NOMO-1 treated with dmso at 0.1 percent for 144 hours (cell line): Measurements from ENCODE around the gene CYLD.

ENCODE experiments used
- DNase-seq: peaks from one replicate; lab custom pipeline; 2025; ENCODE audit not compliant: unreplicated experiment; lab: John Stamatoyannopoulos, UW

Gene CYLD

DNA sequence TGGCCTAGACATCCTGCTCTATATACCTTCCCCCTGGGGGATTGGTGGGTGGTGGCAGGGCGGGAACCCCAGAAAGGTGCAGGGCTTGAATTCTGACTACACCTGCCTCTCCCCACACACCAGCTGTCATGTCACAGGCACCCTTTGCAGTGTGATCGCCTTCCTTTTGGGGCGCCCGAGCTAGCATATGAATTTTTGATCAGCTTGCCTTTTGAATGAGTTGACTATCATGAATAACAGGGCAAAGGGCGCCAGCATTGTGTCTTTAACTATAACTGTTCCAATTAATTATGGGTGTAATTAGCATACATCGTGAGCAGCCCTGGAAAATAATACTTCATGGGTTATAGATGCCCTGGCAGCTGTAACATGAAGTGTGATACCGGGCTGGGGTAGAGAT is 72.7 kb downstream of the CYLD start:
- DNase-seq = no peak

GRCh38 chr16:50815382-50815781 is 73.5 kb downstream of the CYLD start:
- no peak for DNase-seq

DNA sequence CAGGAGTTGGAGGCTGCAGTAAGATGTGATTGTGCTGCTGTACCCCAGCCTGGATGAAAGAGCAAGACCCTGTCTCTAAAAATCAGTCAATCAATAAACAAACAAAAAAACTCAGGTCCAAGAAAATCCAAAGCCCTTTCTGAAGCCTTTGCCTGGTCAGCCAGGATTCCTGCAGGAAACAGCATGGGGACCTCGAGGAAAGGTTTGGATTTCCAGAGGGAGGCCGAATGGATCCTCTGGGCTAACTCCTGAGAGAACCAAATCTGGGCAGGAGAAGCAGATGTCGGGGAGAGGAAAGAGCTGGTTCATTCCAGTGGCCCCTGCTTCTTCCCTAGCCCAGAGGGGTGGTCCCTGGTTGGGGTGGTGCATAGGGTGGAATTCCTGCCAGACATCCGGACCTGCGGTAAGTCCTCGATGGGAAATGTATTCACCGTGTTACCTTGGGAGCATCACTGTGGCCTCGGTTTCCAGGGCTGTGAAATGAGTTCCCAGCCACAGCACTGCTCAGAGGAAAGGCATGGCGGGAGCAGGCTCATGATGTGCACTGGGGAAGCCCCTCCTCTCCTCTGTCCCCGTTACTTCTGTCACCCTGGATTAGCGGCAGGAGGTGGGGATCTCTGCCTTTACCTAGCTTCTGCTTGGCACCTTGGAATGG is 75.1 kb downstream of the CYLD start:
- no peak for DNase-seq

DNA sequence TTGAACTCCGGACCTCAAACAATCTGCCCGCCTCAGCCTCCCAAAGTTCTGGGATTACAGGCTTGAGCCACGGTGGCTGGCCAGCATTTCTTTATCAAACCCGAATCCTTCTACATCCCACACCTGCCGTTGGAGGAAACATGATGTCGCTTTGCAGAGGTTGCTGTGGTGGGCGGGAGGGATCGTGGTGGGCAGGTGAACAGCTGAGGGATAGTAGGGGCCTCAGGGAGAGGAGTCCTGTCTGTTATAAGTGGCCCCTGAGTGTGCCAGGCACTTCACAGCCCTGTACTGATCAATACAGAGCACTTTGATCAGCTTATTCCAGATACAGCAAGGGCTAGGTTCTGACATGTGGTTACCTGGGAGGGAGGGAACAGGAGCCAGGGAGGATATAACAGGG is 76.5 kb downstream of the CYLD start:
- no peak for DNase-seq

DNA sequence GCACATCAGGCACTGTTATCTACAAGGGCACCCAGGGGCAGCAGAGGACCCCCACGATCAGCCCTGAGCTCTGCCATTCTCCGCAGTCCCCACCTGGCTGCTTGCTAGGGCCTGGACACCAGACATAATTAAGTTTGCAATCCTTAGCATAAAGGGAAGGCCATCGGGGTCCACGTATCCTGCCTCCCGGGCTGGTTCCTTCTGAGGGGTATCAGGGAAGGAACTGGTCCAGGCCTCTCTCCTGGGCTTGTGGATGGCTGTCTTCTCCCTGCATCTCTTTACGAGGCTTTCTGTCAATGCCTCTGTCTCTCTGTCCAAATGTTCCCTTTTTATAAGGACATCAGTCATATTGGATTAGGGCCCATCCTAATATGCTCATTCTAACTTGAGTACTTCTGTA is 77.8 kb downstream of the CYLD start:
- no peak for DNase-seq

DNA sequence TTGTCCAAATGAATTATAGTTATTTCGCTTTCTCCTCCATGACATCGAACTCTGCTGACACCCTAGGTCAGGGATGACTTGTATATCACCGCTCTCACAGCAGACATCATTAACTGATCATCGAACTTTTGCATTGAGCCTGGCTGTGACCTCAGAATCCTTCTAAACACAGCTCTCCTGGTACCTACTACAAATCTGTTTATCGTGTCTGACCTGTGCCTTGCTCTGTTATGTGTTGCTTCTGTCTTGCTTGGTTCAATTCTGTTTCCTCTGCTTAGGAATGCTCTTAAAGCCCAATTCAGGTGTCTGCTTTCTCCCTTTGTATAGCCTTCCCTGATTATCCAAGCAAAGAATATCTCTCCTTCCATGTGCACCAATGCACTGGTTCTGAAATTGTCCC is 78.3 kb downstream of the CYLD start:
- DNase-seq = no peak

- DNase-seq = no peak
Measured at GRCh38 chr16:50821586-50821985, 79.7 kb downstream of the CYLD start.

DNA sequence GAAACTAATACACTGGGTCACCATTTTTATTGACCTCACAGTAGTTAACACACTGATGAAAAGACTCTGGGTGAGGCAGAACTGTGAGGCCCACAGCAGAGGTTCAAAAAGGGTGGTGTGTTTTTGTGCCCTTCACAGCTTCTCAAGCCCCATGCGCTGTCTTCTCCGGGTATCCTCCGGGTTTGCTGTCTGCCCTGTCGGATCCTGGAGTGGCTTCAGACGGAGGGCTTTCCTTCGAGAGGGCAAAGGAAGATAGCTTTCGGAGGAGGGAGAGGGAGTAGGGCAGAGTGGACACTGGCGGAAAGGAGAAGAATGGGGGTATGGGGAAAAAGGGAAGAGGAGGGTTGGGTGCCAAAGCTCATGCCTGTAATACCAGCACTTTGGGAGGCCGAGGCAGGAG is 80.8 kb downstream of the CYLD start:
- no peak for DNase-seq

DNA sequence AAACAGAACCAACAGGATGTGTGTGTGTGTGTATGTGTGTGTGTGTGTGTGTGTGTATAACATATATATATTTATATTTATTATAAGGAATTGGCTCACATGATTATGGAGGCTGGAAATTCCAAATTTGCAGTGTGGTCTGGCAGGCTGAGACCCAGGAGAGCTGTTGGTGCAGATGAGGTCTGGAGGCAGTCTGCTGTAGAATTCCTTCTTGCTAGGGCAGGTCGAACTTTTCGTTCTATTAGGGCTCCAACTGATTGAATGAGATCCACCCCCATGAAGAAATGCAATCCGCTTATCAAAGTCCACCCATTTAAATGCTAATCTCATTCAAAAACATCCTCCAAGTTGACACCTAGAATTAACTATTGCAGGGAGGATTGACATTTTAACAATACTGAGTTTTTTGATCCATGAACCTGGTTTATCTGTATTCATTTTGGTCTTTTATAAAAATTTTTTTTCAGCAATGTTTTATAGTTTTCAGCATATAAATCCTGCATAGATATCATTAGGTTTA is 85.0 kb downstream of the CYLD start:
- DNase-seq = no peak

GRCh38 chr16:50828164-50828702 is 86.3 kb downstream of the CYLD start:
- no peak for DNase-seq

DNA sequence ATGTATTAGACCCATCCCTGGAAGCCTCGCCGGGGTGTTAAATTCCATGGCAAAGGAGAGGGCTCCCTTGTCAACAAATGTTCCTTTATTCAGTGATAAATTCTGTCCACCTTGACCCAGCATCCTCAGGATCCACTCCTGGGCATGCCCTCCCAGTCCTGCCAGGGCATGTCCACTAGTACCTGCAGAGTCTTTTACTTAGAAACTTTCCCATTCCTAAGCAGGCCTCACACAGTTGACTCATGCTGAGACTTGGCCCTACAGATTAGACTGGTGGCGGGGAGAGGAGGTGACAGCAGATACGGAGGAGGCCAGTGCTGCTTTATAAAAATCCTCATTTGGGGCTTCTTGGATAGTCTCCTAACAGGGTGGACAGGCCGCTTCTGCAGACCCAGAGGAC is 88.8 kb downstream of the CYLD start:
- no peak for DNase-seq

DNA sequence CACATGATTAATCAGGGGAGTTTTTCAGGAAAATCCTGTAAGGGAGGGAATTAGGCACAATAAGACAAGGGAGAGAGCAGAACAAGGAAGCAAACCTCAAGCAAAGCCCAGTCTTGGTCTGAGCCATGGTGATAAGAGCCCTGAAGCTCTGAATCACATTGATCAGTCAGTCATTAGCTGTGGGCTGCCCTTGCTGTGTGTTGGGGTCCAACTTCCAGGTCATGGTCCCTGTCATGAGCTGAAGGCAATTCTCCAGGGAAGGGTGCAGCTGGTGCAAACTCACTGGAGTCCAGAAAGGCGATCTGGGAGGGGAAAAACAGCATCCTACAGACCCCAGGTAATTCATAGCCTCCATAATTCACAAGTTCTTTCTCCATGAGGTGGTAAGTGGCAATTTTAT is 89.9 kb downstream of the CYLD start:
- DNase-seq = no peak

GRCh38 chr16:50833929-50834328 is 92.0 kb downstream of the CYLD start:
- no peak for DNase-seq

DNA sequence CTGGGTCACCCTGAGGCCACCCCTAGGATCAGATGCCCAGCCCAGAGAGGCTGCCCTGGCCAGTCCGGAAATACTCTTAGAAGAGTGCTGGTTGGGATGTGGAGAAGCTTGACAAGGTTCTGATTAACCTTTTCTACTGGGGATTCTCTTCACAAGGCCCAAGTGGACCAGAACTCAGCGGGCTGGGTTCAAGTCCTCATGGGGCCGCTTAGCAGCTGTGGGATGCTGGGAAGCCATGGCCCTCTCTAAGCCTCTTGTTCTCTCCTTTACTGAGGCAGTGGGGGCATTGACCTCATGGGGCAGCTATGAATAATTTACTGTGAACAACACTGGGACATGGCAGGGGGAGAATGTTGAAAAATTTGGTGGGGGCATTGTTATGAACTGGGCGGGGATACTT is 92.8 kb downstream of the CYLD start:
- no peak for DNase-seq

DNA sequence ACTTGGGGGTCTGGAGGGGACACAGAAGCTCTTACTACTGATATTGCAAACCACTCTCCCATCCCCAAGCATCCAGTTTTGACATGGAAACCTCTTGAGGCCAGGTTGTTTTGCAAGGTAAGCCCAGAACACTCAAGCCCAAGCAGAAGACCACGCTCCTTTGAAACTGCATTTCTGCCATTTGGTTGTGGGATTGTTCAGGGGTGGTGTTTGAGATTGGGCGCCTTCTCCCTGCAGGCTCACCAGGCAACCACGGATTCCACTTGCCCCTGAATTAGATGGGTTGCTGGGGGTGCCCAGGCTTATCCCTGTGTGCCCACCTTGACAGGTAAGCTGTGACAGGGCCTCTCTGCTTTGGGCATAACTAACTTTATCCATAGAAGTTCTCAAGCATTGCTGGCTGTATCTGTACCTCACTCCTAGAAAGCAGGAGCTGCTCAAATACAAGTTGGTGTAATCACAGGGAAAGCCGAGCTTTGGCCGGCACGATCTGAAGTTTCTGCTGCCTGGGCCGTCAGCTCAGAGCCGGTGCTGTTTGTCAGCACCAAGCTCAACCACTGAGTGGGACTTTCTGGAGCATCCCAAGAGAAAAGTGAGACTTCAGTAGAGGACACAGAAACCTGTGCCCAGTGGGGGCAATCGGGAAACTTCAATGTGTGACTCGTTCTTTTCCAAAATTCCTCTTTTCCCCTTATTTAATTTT is 93.6 kb downstream of the CYLD start:
- DNase-seq = no peak

GRCh38 chr16:50836121-50836621 is 94.3 kb downstream of the CYLD start:
- no peak for DNase-seq

DNA sequence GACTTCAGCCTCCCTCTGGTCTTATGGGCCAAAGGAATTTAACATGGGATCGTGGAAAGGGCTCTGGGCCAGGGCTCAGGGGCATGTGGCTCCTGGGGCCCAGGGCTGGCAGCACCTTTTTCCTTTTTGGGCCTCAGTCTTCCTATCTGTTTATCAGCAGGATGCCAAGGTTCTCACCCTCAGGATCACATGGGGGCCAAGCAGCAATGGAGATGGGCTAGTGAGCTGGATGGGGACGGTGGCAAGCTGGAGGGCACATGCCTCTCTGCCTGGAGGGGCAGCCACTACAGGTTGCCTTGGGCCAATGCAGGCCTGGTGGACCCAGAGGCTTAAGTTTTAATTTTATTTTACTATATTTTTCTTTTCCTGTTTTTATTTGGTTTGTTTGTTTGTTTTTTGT is 95.4 kb downstream of the CYLD start:
- DNase-seq = no peak

DNA sequence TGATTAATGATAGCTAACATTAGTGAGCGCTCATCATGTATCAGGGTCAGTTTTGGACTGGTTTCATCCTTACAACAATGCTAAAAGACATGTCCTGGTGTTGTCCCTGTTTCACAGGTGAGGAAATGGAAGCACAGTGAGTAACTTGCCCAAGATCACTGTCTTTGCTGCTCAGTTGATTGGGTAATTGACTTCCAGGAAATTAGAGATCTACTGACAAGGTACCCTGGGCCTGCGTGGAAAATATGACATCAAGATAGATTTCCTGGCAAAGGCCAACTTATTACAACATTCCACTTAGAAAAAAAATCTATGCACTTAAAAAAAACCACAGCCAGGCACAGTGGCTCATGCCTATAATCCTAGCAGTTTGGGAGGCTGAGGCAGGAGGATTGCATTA is 96.3 kb downstream of the CYLD start:
- no peak for DNase-seq

DNA sequence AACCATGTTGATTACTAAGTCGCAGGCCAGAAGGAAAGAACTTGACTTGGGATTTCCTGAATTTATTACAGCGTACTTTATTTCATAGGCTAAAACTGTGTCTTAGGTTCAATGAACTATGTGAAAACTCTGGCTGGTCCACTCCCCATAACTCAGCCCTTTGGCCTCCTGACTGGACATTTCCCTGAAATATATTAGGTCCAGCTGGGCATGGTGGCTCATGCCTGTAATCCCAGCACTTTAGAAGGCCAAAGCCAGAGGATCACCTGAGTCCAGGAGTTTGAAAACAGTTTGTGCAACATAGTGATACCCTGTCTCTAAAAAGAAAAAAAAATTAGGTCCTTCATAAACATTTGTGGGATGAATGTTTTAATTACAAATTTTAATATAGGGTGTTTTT is 97.0 kb downstream of the CYLD start:
- no peak for DNase-seq

DNA sequence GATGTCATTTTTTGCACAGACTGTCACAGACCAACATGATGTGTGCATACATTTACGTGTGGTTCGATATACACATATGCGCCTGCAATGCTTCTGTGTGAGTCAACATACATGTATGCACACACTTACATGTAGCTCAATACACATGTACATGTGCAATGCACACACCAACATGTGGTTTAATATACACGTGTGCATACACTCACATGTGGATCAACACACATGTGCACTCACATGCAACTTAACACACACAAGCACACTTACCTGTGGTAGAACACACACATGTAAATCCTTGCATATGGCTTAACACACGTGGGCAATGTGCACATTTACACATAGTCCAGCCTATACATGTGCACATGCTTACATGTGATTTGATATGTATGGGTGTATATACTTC is 97.5 kb downstream of the CYLD start:
- DNase-seq = no peak

GRCh38 chr16:50839920-50840729 is 98.2 kb downstream of the CYLD start:
- no peak for DNase-seq
